Gastrocnemius medialis (tissue), 4 donors: ENCODE measurements around the gene OR10J1. TPM values are rescaled to one million over a fixed set of nuclear protein-coding genes. Genes with fewer than 3 reads are reported as not detected.
"Not testable (repeated sequence)": the region's sequence is repeated elsewhere in the genome, so short reads cannot be mapped to it uniquely, and the experiment has no call there.

Experiments used
- ATAC-seq, 2 donors: fragments of 150-250 bp; one replicate each; pipeline ENCODE4 v1.9.1; 2016
- DNase-seq, 2 donors: peaks; one replicate each; pipeline ENCODE4 v3.0.0-alpha.2; 2019
- H3K27ac ChIP-seq, 4 donors: fragments of 200-600 bp; sonication (generic); 1 replicate in 1 of 4; 2 replicates in 3 of 4; pipeline ENCODE4 v1.5.1; 2016 to 2018; ENCODE audit warnings: mild to moderate bottlenecking in 2 of 4, moderate library complexity in 1 of 4
- H3K27me3 ChIP-seq, 3 donors: fragments of 200-600 bp; sonication (generic) in 2 of 3; 1 replicate in 1 of 3; 2 replicates in 2 of 3; pipeline versions ENCODE4 v1.5.1 to v1.6.0; 2016 to 2019; ENCODE audit warnings: mild to moderate bottlenecking in 1 of 3, moderate library complexity in 1 of 3
- H3K36me3 ChIP-seq, 2 donors: fragments of 200-600 bp; sonication (generic) in 1 of 2; one replicate each; pipeline ENCODE4 v1.5.1; 2017 to 2018
- H3K4me1 ChIP-seq, 2 donors: fragments of 200-600 bp; sonication (generic) in 1 of 2; one replicate each; pipeline ENCODE4 v1.5.1; 2016 to 2017; ENCODE audit warnings: mild to moderate bottlenecking in 2 of 2
- H3K4me3 ChIP-seq, 4 donors: fragments of 200-600 bp; sonication (generic) in 3 of 4; 1 replicate in 1 of 4; 2 replicates in 3 of 4; pipeline ENCODE4 v1.5.1; 2016 to 2019; ENCODE audit warnings: mild to moderate bottlenecking in 2 of 4
- H3K9me3 ChIP-seq, 3 donors: fragments of 200-600 bp; sonication (generic) in 2 of 3; 1 replicate in 1 of 3; 2 replicates in 2 of 3; pipeline ENCODE4 v1.5.1; 2016 to 2019
- POLR2A ChIP-seq, 2 donors: fragments of 450-650 bp; IDR thresholded peaks; one replicate each; pipeline ENCODE4 v1.6.1; 2017; ENCODE audit warnings: antibody characterized with exemption in 2 of 2, mild to moderate bottlenecking in 2 of 2, moderate library complexity in 2 of 2
- in situ Hi-C, 4 donors: fragments of 200-750 bp; cut with MboI; loops; one replicate each; pipeline versions ENCODE4 v1.15.0 to v1.8.0; 2017; ENCODE audit warnings: low sequenced_read_pairs in 4 of 4
- intact Hi-C: fragments of 100-400 bp; cut with DNase I; formaldehyde crosslinking; loops from one replicate; pipeline ENCODE4 v1.15.1; 2023; ENCODE audit warnings: low total_unique reads
- total RNA-seq, 4 donors: library from RNA; depleted of rRNA; stranded (reverse); fragments of >200 nt; gene quantifications; one replicate each; pipeline versions ENCODE4 v1.1.0 to v1.2.3, GENCODE V29; 2016
- TF ChIP-seq, protein P1 (sequence below), 5 experiments: fragments of 450-650 bp in 3 of 5; fragments of 200-600 bp in 2 of 5; sonication (generic) in 2 of 5; IDR thresholded peaks in 4 of 5; conservative IDR thresholded peaks in 1 of 5; 1 replicate in 4 of 5; 2 replicates in 1 of 5; pipeline ENCODE4 v1.5.1; 2016 to 2019; ENCODE audit warnings: antibody characterized with exemption in 5 of 5, mild to moderate bottlenecking in 3 of 5, moderate library complexity in 3 of 5

The OR10J1 gene
- total RNA-seq, 4 donors from 2014 or later = not detected

DNA sequence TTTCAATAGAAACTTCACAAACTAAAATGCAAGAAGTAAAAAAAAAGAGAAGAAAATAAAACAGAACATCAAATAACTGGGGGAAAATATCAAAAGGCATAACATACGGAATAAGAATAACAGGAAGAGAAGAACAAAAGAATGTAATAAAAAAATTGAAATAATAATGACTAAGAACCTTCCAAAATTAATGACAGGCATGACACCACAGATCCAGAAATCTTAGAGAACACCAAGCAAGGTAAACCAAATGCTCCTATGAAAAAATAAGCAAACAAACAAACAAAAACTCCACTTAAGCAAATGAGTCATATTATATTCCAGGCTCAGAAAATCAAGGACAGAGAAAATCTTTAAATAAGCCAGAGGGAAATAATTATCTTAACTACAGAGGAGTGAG lies 8.7 kb downstream of the OR10J1 start:
- H3K9me3 ChIP-seq = no peaks in the 10 kb centered on the region
- H3K36me3 ChIP-seq = no peaks in the 10 kb centered on the region
- DNase-seq (no peak), ATAC-seq (no peak)
- H3K4me1 ChIP-seq = no peaks in the 10 kb centered on the region
- no peak overlapping the region for H3K4me3 ChIP-seq
- H3K27me3 ChIP-seq = no peaks in the 10 kb centered on the region
- intact Hi-C loops = no loop called here
- TF ChIP-seq POLR2A (IDR thresholded peaks at IDR 0.05) = no peak
- TF ChIP-seq, protein P1, sequence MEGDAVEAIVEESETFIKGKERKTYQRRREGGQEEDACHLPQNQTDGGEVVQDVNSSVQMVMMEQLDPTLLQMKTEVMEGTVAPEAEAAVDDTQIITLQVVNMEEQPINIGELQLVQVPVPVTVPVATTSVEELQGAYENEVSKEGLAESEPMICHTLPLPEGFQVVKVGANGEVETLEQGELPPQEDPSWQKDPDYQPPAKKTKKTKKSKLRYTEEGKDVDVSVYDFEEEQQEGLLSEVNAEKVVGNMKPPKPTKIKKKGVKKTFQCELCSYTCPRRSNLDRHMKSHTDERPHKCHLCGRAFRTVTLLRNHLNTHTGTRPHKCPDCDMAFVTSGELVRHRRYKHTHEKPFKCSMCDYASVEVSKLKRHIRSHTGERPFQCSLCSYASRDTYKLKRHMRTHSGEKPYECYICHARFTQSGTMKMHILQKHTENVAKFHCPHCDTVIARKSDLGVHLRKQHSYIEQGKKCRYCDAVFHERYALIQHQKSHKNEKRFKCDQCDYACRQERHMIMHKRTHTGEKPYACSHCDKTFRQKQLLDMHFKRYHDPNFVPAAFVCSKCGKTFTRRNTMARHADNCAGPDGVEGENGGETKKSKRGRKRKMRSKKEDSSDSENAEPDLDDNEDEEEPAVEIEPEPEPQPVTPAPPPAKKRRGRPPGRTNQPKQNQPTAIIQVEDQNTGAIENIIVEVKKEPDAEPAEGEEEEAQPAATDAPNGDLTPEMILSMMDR (IDR thresholded peaks at IDR 0.05 in 4 of 5, conservative IDR thresholded peaks at IDR 0.05 in 1 of 5) = no peak
- H3K27ac ChIP-seq = no peak overlapping the region
- in situ Hi-C loops = no loop called here

DNA sequence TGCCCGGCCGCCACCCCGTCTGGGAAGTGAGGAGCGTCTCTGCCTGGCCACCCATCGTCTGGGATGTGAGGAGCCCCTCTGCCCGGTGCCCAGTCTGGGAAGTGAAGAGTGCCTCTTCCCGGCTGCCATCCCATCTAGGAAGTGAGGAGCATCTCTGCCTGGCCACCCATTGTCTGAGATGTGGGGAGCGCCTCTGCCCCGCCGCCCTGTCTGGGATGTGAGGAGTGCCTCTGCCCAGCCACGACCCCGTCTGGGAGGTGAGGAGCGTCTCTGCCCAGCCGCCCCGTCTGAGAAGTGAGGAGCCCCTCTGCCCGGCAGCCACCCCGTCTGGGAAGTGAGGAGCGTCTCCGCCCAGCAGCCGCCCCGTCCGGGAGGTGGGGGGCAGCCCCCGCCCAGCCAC lies 10.1 kb downstream of the OR10J1 start:
- H3K36me3 ChIP-seq, H3K27me3 ChIP-seq, H3K4me3 ChIP-seq, ATAC-seq, in situ Hi-C loops, DNase-seq, H3K4me1 ChIP-seq, intact Hi-C loops, H3K27ac ChIP-seq, H3K9me3 ChIP-seq: not testable (repeated sequence)

DNA sequence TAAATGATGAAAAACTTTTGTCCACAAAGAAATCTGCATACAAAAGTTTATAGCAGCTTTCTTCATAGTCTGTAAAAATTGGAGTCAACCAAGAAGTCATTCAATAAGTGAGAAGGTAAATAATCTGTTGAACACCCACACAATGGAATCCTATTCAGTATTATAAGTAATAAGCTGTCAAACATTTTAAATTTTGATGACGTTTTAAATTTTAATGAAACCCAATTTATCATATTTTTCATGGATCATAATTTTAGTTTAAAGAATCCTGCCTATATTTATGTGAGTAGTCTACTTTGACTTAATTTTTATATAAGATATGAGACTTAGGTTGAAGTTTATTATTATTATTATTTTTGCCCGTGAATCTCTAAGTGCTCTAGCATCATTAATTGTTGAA lies 20.0 kb downstream of the OR10J1 start:
- TF ChIP-seq, protein P1 (IDR thresholded peaks at IDR 0.05 in 4 of 5, conservative IDR thresholded peaks at IDR 0.05 in 1 of 5) = no peak
- TF ChIP-seq POLR2A (IDR thresholded peaks at IDR 0.05) = no peak
- intact Hi-C loops = no loop called here
- ATAC-seq = no peak

DNA sequence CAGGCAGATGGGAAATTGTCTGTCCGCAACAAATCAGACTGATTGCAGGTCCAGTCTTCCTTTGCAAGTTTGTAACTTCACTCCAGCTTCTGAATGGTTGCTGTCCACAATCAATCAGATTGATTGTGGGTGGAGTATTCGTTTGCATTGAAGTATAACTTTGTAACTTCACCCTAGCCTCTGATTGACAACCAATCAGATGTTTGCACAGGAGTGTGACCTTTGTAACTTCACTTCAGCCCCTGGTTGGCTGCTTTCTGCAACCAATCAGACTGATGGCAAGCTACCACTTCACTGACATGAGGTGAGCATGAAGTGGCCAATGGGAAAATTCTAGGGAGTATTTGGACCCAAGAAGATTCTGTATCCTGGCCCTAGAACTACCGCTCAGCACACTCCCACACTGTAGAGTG lies 25.7 kb downstream of the OR10J1 start:
- Histone ChIP-seq H3K27me3 (no peaks in the 10 kb centered on the region), H3K36me3 (no peaks in the 10 kb centered on the region), H3K4me1 (no peaks in the 10 kb centered on the region), H3K4me3 (no peak overlapping the region), H3K9me3 (no peaks in the 10 kb centered on the region), H3K27ac (no peak overlapping the region)
- intact Hi-C loops (no loop called here), in situ Hi-C loops (no loop called here)
- TF ChIP-seq, protein P1 (IDR thresholded peaks at IDR 0.05 in 4 of 5, conservative IDR thresholded peaks at IDR 0.05 in 1 of 5) = no peak
- TF ChIP-seq POLR2A (IDR thresholded peaks at IDR 0.05) = no peak
- ATAC-seq (no peak), DNase-seq (no peak)

More for the DNA sequence above, 20.0 kb downstream of the OR10J1 start:
- no peaks in the 10 kb centered on the region for H3K4me1 ChIP-seq
- in situ Hi-C loops = no loop called here
- H3K36me3 ChIP-seq = no peaks in the 10 kb centered on the region
- H3K27me3 ChIP-seq = no peaks in the 10 kb centered on the region
- no peak overlapping the region for H3K27ac ChIP-seq
- H3K9me3 ChIP-seq = no peaks in the 10 kb centered on the region
- no peak for DNase-seq
- H3K4me3 ChIP-seq = no peak overlapping the region

DNA sequence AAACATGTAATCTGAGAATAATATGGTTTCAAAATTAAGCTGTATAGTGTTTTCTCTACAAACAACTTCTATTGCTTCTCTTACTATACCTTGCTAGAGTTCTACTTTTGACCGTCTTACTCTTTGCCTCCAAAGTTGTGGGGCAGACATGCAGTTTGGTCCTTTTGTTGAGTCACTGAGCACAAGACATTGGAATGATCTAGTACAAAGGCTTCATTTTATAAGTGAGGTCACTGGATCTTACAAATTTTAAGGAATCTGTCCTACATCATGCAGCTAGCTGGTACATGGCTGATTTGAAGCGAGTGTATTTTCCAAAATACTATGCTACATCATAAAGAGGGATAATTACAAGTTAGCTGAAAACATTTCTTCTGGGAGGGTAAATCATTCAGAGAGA lies 28.8 kb downstream of the OR10J1 start:
- no peak for ATAC-seq
- Histone ChIP-seq H3K27ac (no peak overlapping the region), H3K4me3 (no peak overlapping the region), H3K36me3 (no peaks in the 10 kb centered on the region), H3K9me3 (no peaks in the 10 kb centered on the region), H3K27me3 (no peaks in the 10 kb centered on the region), H3K4me1 (no peaks in the 10 kb centered on the region)
- no peak for DNase-seq
- TF ChIP-seq POLR2A (IDR thresholded peaks at IDR 0.05) = no peak
- TF ChIP-seq, protein P1 (IDR thresholded peaks at IDR 0.05 in 4 of 5, conservative IDR thresholded peaks at IDR 0.05 in 1 of 5) = no peak
- in situ Hi-C loops (no loop called here), intact Hi-C loops (no loop called here)
